CD14-positive monocyte (primary cell): ENCODE data around the gene ERC1. TPM values are rescaled to one million over a fixed set of nuclear protein-coding genes. Genes with fewer than 3 reads are reported as not detected.

Experiments
- DNase-seq, 3 donors: peaks; one replicate each; pipeline ENCODE4 v3.0.0-alpha.2; 2011 to 2022
- H2AFZ ChIP-seq: 2 replicates; pipeline ENCODE4 v1.6.0; 2012; ENCODE audit warnings: mild to moderate bottlenecking, low read depth, low read length, inconsistent platforms; ENCODE audit not compliant: insufficient read depth, poor library complexity, severe bottlenecking
- H3K27ac ChIP-seq, 2 donors: 1 replicate in 1 of 2; 2 replicates in 1 of 2; pipeline ENCODE4 v1.5.1; 2012 to 2013; ENCODE audit warnings: low read length in 2 of 2, control low read depth in 1 of 2, inconsistent platforms in 1 of 2, low read depth in 1 of 2, mild to moderate bottlenecking in 1 of 2
- H3K27me3 ChIP-seq, 2 donors: one replicate each; pipeline versions ENCODE4 v1.6.0 to v1.6.1; 2011 to 2013; ENCODE audit warnings: low read length in 2 of 2; ENCODE audit not compliant: control insufficient read depth in 2 of 2, insufficient read depth in 2 of 2
- H3K36me3 ChIP-seq, 2 donors: replicated peaks in 1 of 2; 1 replicate in 1 of 2; 2 replicates in 1 of 2; pipeline versions ENCODE4 v1.5.1 to v1.6.1; 2012 to 2013; ENCODE audit warnings: low read length in 2 of 2, control low read depth in 1 of 2, inconsistent platforms in 1 of 2, mild to moderate bottlenecking in 1 of 2; ENCODE audit not compliant: insufficient read depth in 2 of 2, control insufficient read depth in 1 of 2
- H3K4me1 ChIP-seq, 2 donors: 1 replicate in 1 of 2; 2 replicates in 1 of 2; pipeline versions ENCODE4 v1.5.1 to v1.6.1; 2012 to 2013; ENCODE audit warnings: low read length in 2 of 2, control low read depth in 1 of 2, inconsistent platforms in 1 of 2, mild to moderate bottlenecking in 1 of 2, moderate library complexity in 1 of 2; ENCODE audit not compliant: insufficient read depth in 2 of 2, control insufficient read depth in 1 of 2
- H3K4me2 ChIP-seq: replicated peaks from 2 replicates; pipeline ENCODE3; 2012; ENCODE audit warnings: low read length, moderate library complexity, mild to moderate bottlenecking; ENCODE audit not compliant: poor library complexity, severe bottlenecking; ENCODE audit errors: extremely low read depth
- H3K4me3 ChIP-seq, 3 experiments: fragments of 200-600 bp in 1 of 3; sonication (generic) in 1 of 3; replicated peaks in 1 of 3; 1 replicate in 2 of 3; 2 replicates in 1 of 3; pipeline ENCODE4 v1.5.1; 2011 to 2013; ENCODE audit warnings: low read length in 3 of 3, mild to moderate bottlenecking in 3 of 3, control low read depth in 2 of 3, low read depth in 2 of 3, inconsistent platforms in 1 of 3, moderate library complexity in 1 of 3
- H3K79me2 ChIP-seq: 2 replicates; pipeline ENCODE4 v1.6.0; 2012; ENCODE audit warnings: mild to moderate bottlenecking, control low read depth, inconsistent platforms, low read length, moderate library complexity; ENCODE audit not compliant: insufficient read depth
- H3K9ac ChIP-seq: 2 replicates; pipeline ENCODE4 v1.6.0; 2017; ENCODE audit warnings: low read length, mild to moderate bottlenecking; ENCODE audit not compliant: insufficient read depth, poor library complexity, severe bottlenecking
- H3K9me3 ChIP-seq, 2 donors: replicated peaks in 1 of 2; 1 replicate in 1 of 2; 2 replicates in 1 of 2; pipeline versions ENCODE4 v1.5.1 to v1.6.1; 2012 to 2013; ENCODE audit warnings: low read length in 2 of 2, control low read depth in 1 of 2; ENCODE audit not compliant: control insufficient read depth in 1 of 2, insufficient read depth in 1 of 2
- H4K20me1 ChIP-seq: 2 replicates; pipeline ENCODE4 v1.6.0; 2012; ENCODE audit warnings: mild to moderate bottlenecking, low read length, control low read depth, moderate library complexity; ENCODE audit not compliant: insufficient read depth
- H3K27ac Mint-ChIP-seq, 7 donors: one replicate each; pipeline ENCODE4 v1.8.0; 2020; ENCODE audit warnings: mild to moderate bottlenecking in 7 of 7, mixed read lengths in 7 of 7, moderate library complexity in 6 of 7, inconsistent platforms in 2 of 7
- H3K27me3 Mint-ChIP-seq, 3 donors: one replicate each; pipeline ENCODE4 v1.8.0; 2021 to 2022; ENCODE audit warnings: low read depth in 3 of 3, mild to moderate bottlenecking in 3 of 3, mixed read lengths in 3 of 3, moderate library complexity in 3 of 3, inconsistent platforms in 1 of 3
- H3K36me3 Mint-ChIP-seq, 2 donors: one replicate each; pipeline ENCODE4 v1.8.0; 2020; ENCODE audit warnings: mixed read lengths in 2 of 2, inconsistent platforms in 1 of 2, mild to moderate bottlenecking in 1 of 2
- H3K4me1 Mint-ChIP-seq: one replicate; pipeline ENCODE4 v1.8.0; 2020; ENCODE audit warnings: mild to moderate bottlenecking, mixed read lengths
- H3K4me3 Mint-ChIP-seq, 2 donors: one replicate each; pipeline ENCODE4 v1.8.0; 2020; ENCODE audit warnings: mild to moderate bottlenecking in 2 of 2, mixed read lengths in 2 of 2, moderate library complexity in 1 of 2
- H3K9me3 Mint-ChIP-seq, 7 donors: one replicate each; pipeline ENCODE4 v1.8.0; 2020 to 2022; ENCODE audit warnings: mixed read lengths in 7 of 7, mild to moderate bottlenecking in 6 of 7, moderate library complexity in 6 of 7, inconsistent platforms in 2 of 7
- CTCF ChIP-seq: fragments of 200-600 bp; IDR thresholded peaks from one replicate; pipeline ENCODE4 v1.8.0; 2022; ENCODE audit warnings: antibody characterized with exemption, mild to moderate bottlenecking
- WGBS: methylation state at CpG from one replicate; pipeline ENCODE4 v1.1.5; 2013; ENCODE audit warnings: missing lambda C conversion rate; ENCODE audit not compliant: insufficient coverage; 5-methylcytosine and 5-hydroxymethylcytosine counted together
- intact Hi-C, 2 donors: fragments of 100-400 bp; cut with micrococcal nuclease; formaldehyde crosslinking; loops; one replicate each; pipeline versions ENCODE4 v1.15.0 to v1.15.1; 2023
- polyA plus RNA-seq, 3 donors: library from polyadenylated mRNA; depleted of rRNA in 1 of 3; unstranded in 2 of 3; stranded (reverse) in 1 of 3; fragments of 300-500 nt in 2 of 3; fragments of >200 nt in 1 of 3; fragmentation: Illumina TruSeq in 2 of 3; gene quantifications; 1 replicate in 2 of 3; 2 replicates in 1 of 3; pipeline ENCODE4 v1.2.3, GENCODE V29; 2012 to 2021

Gene ERC1
- polyA plus RNA-seq, 3 donors, result 4.0 to 14.3 (median 5.1) TPM

- no peak overlapping the region for H3K9ac ChIP-seq
- peaks cover 0 to 4% (median 0%) of the 10 kb centered on the region in 7 donors for H3K9me3 Mint-ChIP-seq
- H3K27ac Mint-ChIP-seq, result no peak overlapping the region
- H3K4me2 ChIP-seq, result no peak overlapping the region
- H3K9me3 ChIP-seq, result no peaks in the 10 kb centered on the region
- no peaks in the 10 kb centered on the region for H3K4me1 Mint-ChIP-seq
- WGBS, result no CpG with 5 or more reads among the region's 3 CpGs
- H3K27me3 Mint-ChIP-seq, result no peaks in the 10 kb centered on the region
- H3K4me1 ChIP-seq, result no peaks in the 10 kb centered on the region
- no peak overlapping the region for H3K4me3 ChIP-seq
- no peak for TF ChIP-seq CTCF
- peaks cover 1 to 3% of the 10 kb centered on the region in 2 donors for H3K36me3 Mint-ChIP-seq
- no peak overlapping the region for H3K27ac ChIP-seq
- H3K79me2 ChIP-seq, result no peaks in the 10 kb centered on the region
- H3K4me3 Mint-ChIP-seq, result no peak overlapping the region
- intact Hi-C loops, result no loop called here
- H2AFZ ChIP-seq, result no peak overlapping the region
- no peaks in the 10 kb centered on the region for H3K27me3 ChIP-seq
- no peak for DNase-seq
- no peaks in the 10 kb centered on the region for H3K36me3 ChIP-seq
- no peaks in the 10 kb centered on the region for H4K20me1 ChIP-seq
These were observed 446.0 kb downstream of the ERC1 start for GRCh38 chr12:1436981-1437380.

DNA sequence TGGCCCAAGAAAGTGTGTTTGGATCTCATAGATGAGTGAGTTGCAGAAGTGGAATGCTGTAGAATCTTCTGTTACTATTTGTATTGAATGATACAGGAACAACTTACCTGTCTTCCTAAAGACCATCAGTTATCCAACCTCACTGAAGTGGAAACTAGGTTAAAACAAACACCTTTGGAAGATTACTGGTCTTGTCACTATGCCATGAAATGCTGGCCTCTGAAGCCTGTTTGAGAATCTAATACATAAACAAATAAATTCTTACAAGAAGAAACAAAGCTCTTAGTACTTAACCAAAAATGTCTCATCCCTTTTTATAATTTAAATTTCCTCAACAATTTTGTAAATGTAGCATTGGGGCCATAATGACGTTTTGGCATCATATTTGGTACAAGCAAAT, 448.2 kb downstream of the ERC1 start:
- H3K4me2 ChIP-seq, result no peak overlapping the region
- no peak overlapping the region for H3K9ac ChIP-seq
- H3K4me3 ChIP-seq, result no peak overlapping the region
- H2AFZ ChIP-seq, result no peak overlapping the region
- no peaks in the 10 kb centered on the region for H3K4me1 ChIP-seq
- no peaks in the 10 kb centered on the region for H3K36me3 ChIP-seq
- H3K27ac ChIP-seq, result no peak overlapping the region
- TF ChIP-seq CTCF, result no peak
- Mint-ChIP-seq H3K9me3 (peaks cover 0 to 3% (median 0%) of the 10 kb centered on the region in 7 donors), H3K36me3 (peaks cover 3 to 4% of the 10 kb centered on the region in 2 donors), H3K27ac (no peak overlapping the region), H3K4me3 (no peak overlapping the region), H3K4me1 (no peaks in the 10 kb centered on the region), H3K27me3 (no peaks in the 10 kb centered on the region)
- H3K9me3 ChIP-seq, result no peaks in the 10 kb centered on the region
- H4K20me1 ChIP-seq, result no peaks in the 10 kb centered on the region
- intact Hi-C loops, result no loop called here
- no peaks in the 10 kb centered on the region for H3K79me2 ChIP-seq
- H3K27me3 ChIP-seq, result no peaks in the 10 kb centered on the region
- DNase-seq, result no peak
- no CpG with 5 or more reads among the region's 1 CpG for WGBS
